H1 (cell line): Measurements from ENCODE around the gene RFX1. TPM values are rescaled to one million over a fixed set of nuclear protein-coding genes. Genes with fewer than 3 reads are reported as not detected.

Experiments
- CTCF ChIA-PET: fragments of 300-600 bp; sonication (Branson Sonifier 250); formaldehyde crosslinking; loops from one replicate; lab custom pipeline; 2021; ENCODE audit not compliant: partially characterized antibody; lab: Charles Lee
- POLR2A ChIA-PET: fragments of 300-600 bp; sonication (Branson Sonifier 250); formaldehyde crosslinking; loops from one replicate; lab custom pipeline; 2021; ENCODE audit warnings: inconsistent platforms; ENCODE audit not compliant: partially characterized antibody; lab: Charles Lee
- DNase-seq, 2 experiments: peaks; one replicate each; pipeline versions ENCODE4 v3.0.0 to v3.0.0-alpha.2; 2010 to 2022; ENCODE audit warnings: low spot score in 2 of 2, low read depth in 1 of 2, mixed read lengths in 1 of 2
- FAIRE-seq: peaks from 2 replicates; lab custom pipeline; 2011; peaks lifted over from hg19 to GRCh38; lab: Jason Lieb, UNC
- H2AFZ ChIP-seq: 2 replicates; pipeline ENCODE4 v1.8.1; 2012; ENCODE audit warnings: low read length, inconsistent platforms
- H2AK5ac ChIP-seq: 2 replicates; pipeline ENCODE4 v1.6.1; 2013; ENCODE audit warnings: low read depth, low read length
- H2BK120ac ChIP-seq: replicated peaks from 2 replicates; pipeline ENCODE3; 2013; ENCODE audit warnings: low read depth, low read length, inconsistent platforms
- H2BK12ac ChIP-seq: 2 replicates; pipeline ENCODE4 v1.6.1; 2013; ENCODE audit warnings: low read depth, low read length
- H2BK15ac ChIP-seq: 2 replicates; pipeline ENCODE4 v1.6.1; 2013; ENCODE audit warnings: low read length
- H2BK20ac ChIP-seq: 2 replicates; pipeline ENCODE4 v1.6.1; 2013; ENCODE audit warnings: low read length
- H2BK5ac ChIP-seq: 2 replicates; pipeline ENCODE4 v1.6.1; 2013; ENCODE audit warnings: low read depth, low read length
- H3K14ac ChIP-seq: 2 replicates; pipeline ENCODE4 v1.6.1; 2013; ENCODE audit warnings: inconsistent platforms; ENCODE audit not compliant: insufficient read length
- H3K18ac ChIP-seq: 2 replicates; pipeline ENCODE4 v1.6.1; 2013; ENCODE audit warnings: low read length; ENCODE audit errors: extremely low read depth
- H3K23ac ChIP-seq: 2 replicates; pipeline ENCODE4 v1.6.1; 2013; ENCODE audit warnings: inconsistent platforms; ENCODE audit not compliant: insufficient read length
- H3K23me2 ChIP-seq: 2 replicates; pipeline ENCODE4 v1.6.1; 2013; ENCODE audit warnings: low read depth, low read length
- H3K27ac ChIP-seq: 2 replicates; pipeline ENCODE4 v1.6.1; 2011; ENCODE audit warnings: low read depth, low read length, inconsistent platforms
- H3K27me3 ChIP-seq, 4 experiments: replicated peaks in 1 of 4; 1 replicate in 1 of 4; 2 replicates in 3 of 4; pipeline versions ENCODE4 v1.6.1 to v1.8.1; 2011 to 2013; ENCODE audit warnings: low read length in 3 of 4, mild to moderate bottlenecking in 3 of 4, inconsistent platforms in 2 of 4, mixed read lengths in 2 of 4, moderate library complexity in 1 of 4; ENCODE audit not compliant: control insufficient read depth in 3 of 4, insufficient read depth in 3 of 4; ENCODE audit errors: extremely low read depth in 1 of 4
- H3K36me3 ChIP-seq, 4 experiments: 2 replicates each; pipeline versions ENCODE4 v1.6.1 to v1.8.1; 2011 to 2013; ENCODE audit warnings: mild to moderate bottlenecking in 4 of 4, low read length in 3 of 4, moderate library complexity in 2 of 4, control low read depth in 1 of 4, inconsistent platforms in 1 of 4; ENCODE audit not compliant: insufficient read depth in 4 of 4, control insufficient read depth in 2 of 4
- H3K4ac ChIP-seq: replicated peaks from 2 replicates; pipeline ENCODE3; 2013; ENCODE audit warnings: low read length, low read depth, mixed read lengths, inconsistent platforms; ENCODE audit not compliant: insufficient read length
- H3K4me1 ChIP-seq, 4 experiments: replicated peaks in 1 of 4; 1 replicate in 1 of 4; 2 replicates in 3 of 4; pipeline versions ENCODE4 v1.6.1 to v1.8.1; 2011 to 2013; ENCODE audit warnings: low read length in 3 of 4, inconsistent platforms in 2 of 4, mixed read lengths in 1 of 4; ENCODE audit not compliant: insufficient read depth in 4 of 4, control insufficient read depth in 3 of 4
- H3K4me2 ChIP-seq, 2 experiments: 2 replicates each; pipeline versions ENCODE4 v1.6.1 to v1.8.1; 2011 to 2013; ENCODE audit warnings: low read depth in 2 of 2, low read length in 2 of 2, control low read depth in 1 of 2, inconsistent platforms in 1 of 2, mild to moderate bottlenecking in 1 of 2; ENCODE audit not compliant: insufficient read depth in 1 of 2
- H3K4me3 ChIP-seq, 4 experiments: fragments of 200-600, 300-600 bp in 1 of 4; sonication (generic), shearing (Covaris generic), sonication (Bioruptor Twin) in 1 of 4; 2 replicates each; pipeline versions ENCODE4 v1.5.1 to v1.8.1; 2011 to 2016; ENCODE audit warnings: low read length in 4 of 4, low read depth in 3 of 4, control low read depth in 2 of 4, inconsistent platforms in 2 of 4, mild to moderate bottlenecking in 2 of 4, mixed read lengths in 1 of 4, moderate library complexity in 1 of 4; ENCODE audit not compliant: insufficient read depth in 2 of 4; ENCODE audit errors: extremely low read depth in 1 of 4
- H3K56ac ChIP-seq: replicated peaks from 2 replicates; pipeline ENCODE3; 2013; ENCODE audit warnings: low read depth, mild to moderate bottlenecking, mixed read lengths, low read length, inconsistent platforms; ENCODE audit not compliant: insufficient read length
- H3K79me1 ChIP-seq: 2 replicates; pipeline ENCODE4 v1.6.1; 2013; ENCODE audit warnings: low read depth, low read length, control low read depth
- H3K79me2 ChIP-seq, 2 experiments: 2 replicates each; pipeline versions ENCODE4 v1.6.1 to v1.8.1; 2012 to 2013; ENCODE audit warnings: low read length in 2 of 2, mild to moderate bottlenecking in 2 of 2, inconsistent platforms in 1 of 2; ENCODE audit not compliant: insufficient read depth in 2 of 2, control insufficient read depth in 1 of 2
- H3K9ac ChIP-seq, 4 experiments: replicated peaks in 1 of 4; 1 replicate in 1 of 4; 2 replicates in 3 of 4; pipeline versions ENCODE4 v1.6.1 to v1.8.1; 2011 to 2013; ENCODE audit warnings: low read depth in 3 of 4, low read length in 3 of 4, control low read depth in 2 of 4, mild to moderate bottlenecking in 2 of 4, moderate library complexity in 2 of 4, inconsistent platforms in 1 of 4; ENCODE audit errors: extremely low read depth in 1 of 4
- H3K9me3 ChIP-seq, 2 experiments: 2 replicates each; pipeline versions ENCODE4 v1.6.1 to v1.8.1; 2012 to 2013; ENCODE audit warnings: mild to moderate bottlenecking in 2 of 2, moderate library complexity in 2 of 2, control low read depth in 1 of 2, inconsistent platforms in 1 of 2, low read depth in 1 of 2, low read length in 1 of 2, mixed read lengths in 1 of 2; ENCODE audit not compliant: insufficient read depth in 2 of 2
- H4K20me1 ChIP-seq, 2 experiments: replicated peaks in 1 of 2; 2 replicates each; pipeline versions ENCODE3 to v1.8.1; 2011 to 2013; ENCODE audit warnings: inconsistent platforms in 2 of 2, low read length in 2 of 2, mild to moderate bottlenecking in 1 of 2; ENCODE audit not compliant: insufficient read depth in 2 of 2, control insufficient read depth in 1 of 2
- H4K5ac ChIP-seq: 2 replicates; pipeline ENCODE4 v1.6.1; 2013; ENCODE audit warnings: low read length, low read depth, mixed read lengths, inconsistent platforms; ENCODE audit not compliant: insufficient read length
- H4K8ac ChIP-seq: 2 replicates; pipeline ENCODE4 v1.8.0; 2013; ENCODE audit warnings: mild to moderate bottlenecking, moderate library complexity, low read length, inconsistent platforms; ENCODE audit not compliant: insufficient read depth; ENCODE audit errors: extremely low read depth
- H4K91ac ChIP-seq: replicated peaks from 2 replicates; pipeline ENCODE3; 2013; ENCODE audit warnings: low read length, mixed read lengths, inconsistent platforms; ENCODE audit not compliant: insufficient read length
- CHD1 ChIP-seq: IDR thresholded peaks from 2 replicates; pipeline ENCODE4 v1.6.1; 2012; ENCODE audit warnings: low read depth, low read length, improper control_type of control experiment
- EGR1 ChIP-seq: IDR thresholded peaks from 2 replicates; pipeline ENCODE4 v1.6.1; 2011; ENCODE audit warnings: low read depth, low read length, borderline replicate concordance
- RAD21 ChIP-seq, 2 experiments: IDR thresholded peaks in 1 of 2; conservative IDR thresholded peaks in 1 of 2; 2 replicates each; pipeline ENCODE4 v1.6.1; 2011; ENCODE audit warnings: low read depth in 2 of 2, low read length in 2 of 2, improper control_type of control experiment in 1 of 2, inconsistent platforms in 1 of 2, mild to moderate bottlenecking in 1 of 2, moderate library complexity in 1 of 2
- RNF2 ChIP-seq: fragments of 200-900, 300-1000 bp; sonication (generic); IDR thresholded peaks from 2 replicates; pipeline ENCODE4 v1.7.1; 2016; ENCODE audit warnings: borderline replicate concordance, low read depth, mild to moderate bottlenecking, antibody characterized with exemption, low read length; ENCODE audit not compliant: poor library complexity, severe bottlenecking; ENCODE audit errors: missing control alignments
- SIX5 ChIP-seq: IDR thresholded peaks from 2 replicates; pipeline ENCODE4 v1.6.1; 2011; ENCODE audit warnings: mild to moderate bottlenecking, low read depth, low read length
- YY1 ChIP-seq: IDR thresholded peaks from 2 replicates; pipeline ENCODE4 v1.6.1; 2011; ENCODE audit warnings: low read depth, mild to moderate bottlenecking, low read length
- ZNF274 ChIP-seq: IDR thresholded peaks from 2 replicates; pipeline ENCODE4 v1.7.0; 2012; ENCODE audit warnings: low read length, borderline replicate concordance; ENCODE audit errors: extremely low read depth
- WGBS, 2 experiments: shearing (Covaris generic) in 1 of 2; methylation state at CpG; one replicate each; pipeline versions ENCODE4 v1.1.6 to v1.1.7; 2013 to 2015; ENCODE audit warnings: low lambda C conversion rate in 2 of 2, mixed read lengths in 2 of 2, inconsistent platforms in 1 of 2, low coverage in 1 of 2, missing lambda C conversion rate in 1 of 2; ENCODE audit not compliant: insufficient replicate concordance in 2 of 2, insufficient coverage in 1 of 2, insufficient read length in 1 of 2; ENCODE audit errors: extremely low coverage in 1 of 2, missing lambda C conversion rate in 1 of 2; 5-methylcytosine and 5-hydroxymethylcytosine counted together
- polyA plus RNA-seq, 7 experiments: library from polyadenylated mRNA; depleted of rRNA in 3 of 7; stranded (reverse) in 5 of 7; unstranded in 2 of 7; fragments of >200 nt in 5 of 7; fragments of 200-250 nt in 2 of 7; gene quantifications; 1 replicate in 5 of 7; 2 replicates in 1 of 7; 4 replicates in 1 of 7; pipeline versions ENCODE4 v1.2.1 to v1.2.3, GENCODE V29; 2011 to 2013; ENCODE audit warnings: missing spikeins in 2 of 7, mixed read lengths in 2 of 7
- total RNA-seq: library from RNA; stranded (reverse); fragmentation: NEBNext Ultra II Directional; extraction: Animal tissue kit (Norgen Biotek cat#: 25700); gene quantifications from 2 replicates; pipeline ENCODE4 v1.2.1, GENCODE V29; 2021

The RFX1 gene
- total and polyA plus RNA-seq, 2 of the 8 experiments (the other 6 are each of a cell fraction or from before 2014, with no cell fraction given), result 4.9 to 17.0 TPM

- Histone ChIP-seq H3K56ac (peak overlapping the region; percentile 9), H3K27me3 (no peaks in the 10 kb centered on the region), H3K9me3 (no peaks in the 10 kb centered on the region), H2BK5ac (0 out of 2 replicates have a peak overlapping the region, but pooled peaks have one; percentile 78), H4K8ac (peak overlapping the region; percentile 25; the same call in 1 of the 2 replicates), H2AFZ (no peak overlapping the region), H3K9ac (no peak overlapping the region), H2BK120ac (no peak overlapping the region), H3K4ac (no peak overlapping the region), H3K14ac (no peak overlapping the region), H4K5ac (no peak overlapping the region), H3K23ac (no peak overlapping the region), H3K79me1 (peaks cover 13% of the 10 kb centered on the region), H3K4me1 (peaks cover 0 to 7% (median 3%) of the 10 kb centered on the region in 4 experiments; a peak in 6 of 7 replicates), H2BK20ac (no peak overlapping the region), H2AK5ac (no peak overlapping the region), H3K4me3 (no peak overlapping the region), H3K4me2 (peak overlapping the region in 1 of 2 experiments; percentile 61; a peak in 1 of 4 replicates), H2BK15ac (no peak overlapping the region), H2BK12ac (no peak overlapping the region), H4K91ac (no peak overlapping the region), H3K23me2 (peaks cover 9% of the 10 kb centered on the region), H3K27ac (no peak overlapping the region), H3K79me2 (peaks cover 0 to 19% of the 10 kb centered on the region in 2 experiments; a peak in 3 of 4 replicates), H4K20me1 (peaks cover 0 to 16% of the 10 kb centered on the region in 2 experiments), H3K18ac (no peak overlapping the region), H3K36me3 (peaks cover 18 to 36% (median 29%) of the 10 kb centered on the region in 4 experiments)
- CTCF ChIA-PET, result interaction anchor here (0.9 to 1.8 kb wide), 10 partner anchors 12 to 131 kb away, joined by 3 to 12 read pairs (median 5); partner anchors contain the start of genes C19orf67 and RFX1
- 91% methylated on average over 14 of the region's 15 CpGs; no CpG with 5 or more reads in 1 of the 2 experiments for WGBS, 2 experiments
- no peak for DNase-seq
- no peak for FAIRE-seq
- POLR2A ChIA-PET, result interaction anchor here (0.9 to 4.3 kb wide), 14 partner anchors 8 to 103 kb away, joined by 3 to 48 read pairs (median 6); partner anchors contain the start of genes IL27RA and PODNL1
- TF ChIP-seq YY1 (no peak), SIX5 (no peak), EGR1 (no peak), RNF2 (no peak), RAD21 (IDR thresholded peaks at IDR 0.05 in 1 of 2, conservative IDR thresholded peaks at IDR 0.05 in 1 of 2; ENCODE audit: low read depth in 2 of 2, low read length in 2 of 2) (no peak), CHD1 (no peak), ZNF274 (no peak)
Measured at GRCh38 chr19:13954185-13954584, 51.9 kb downstream of the RFX1 start.
